ENCODE results near the gene ECE1. TPM values are rescaled to one million over a fixed set of nuclear protein-coding genes. Genes with fewer than 3 reads are reported as not detected.

Gene ECE1
- total RNA-seq, 4 donors from 2014 or later, result 105 to 122 (median 112) TPM

DNA sequence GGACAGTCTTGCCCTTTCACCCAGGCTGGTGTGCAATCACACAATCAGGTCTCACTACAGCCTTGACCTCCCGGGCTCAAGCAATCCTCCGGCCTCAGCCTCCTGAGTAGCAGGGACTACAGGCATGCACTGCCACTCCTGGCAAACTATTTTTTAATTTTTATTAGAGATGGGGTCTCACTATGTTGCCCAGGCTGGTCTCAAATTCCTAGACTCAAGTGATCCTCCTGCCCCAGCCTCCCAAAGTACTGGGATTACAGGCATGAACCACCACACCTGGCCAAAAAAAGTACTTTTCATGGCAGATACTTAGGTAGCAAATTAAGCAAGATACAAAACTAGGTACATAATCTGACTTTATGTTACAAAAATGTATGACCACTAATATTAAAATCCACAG is 121.8 kb downstream of the ECE1 start:
- Histone ChIP-seq H3K27me3 (no peaks in the 10 kb centered on the region), H3K4me1 (peaks cover 0 to 6% (median 0%) of the 10 kb centered on the region in 4 donors), H3K36me3 (peaks cover 0 to 27% (median 0%) of the 10 kb centered on the region in 3 donors), H3K27ac (no peak overlapping the region), H3K9me3 (no peaks in the 10 kb centered on the region), H3K4me3 (no peak overlapping the region)
- no peak for DNase-seq
- no peak for TF ChIP-seq POLR2A (IDR thresholded peaks at IDR 0.05)
- TF ChIP-seq, protein P1, sequence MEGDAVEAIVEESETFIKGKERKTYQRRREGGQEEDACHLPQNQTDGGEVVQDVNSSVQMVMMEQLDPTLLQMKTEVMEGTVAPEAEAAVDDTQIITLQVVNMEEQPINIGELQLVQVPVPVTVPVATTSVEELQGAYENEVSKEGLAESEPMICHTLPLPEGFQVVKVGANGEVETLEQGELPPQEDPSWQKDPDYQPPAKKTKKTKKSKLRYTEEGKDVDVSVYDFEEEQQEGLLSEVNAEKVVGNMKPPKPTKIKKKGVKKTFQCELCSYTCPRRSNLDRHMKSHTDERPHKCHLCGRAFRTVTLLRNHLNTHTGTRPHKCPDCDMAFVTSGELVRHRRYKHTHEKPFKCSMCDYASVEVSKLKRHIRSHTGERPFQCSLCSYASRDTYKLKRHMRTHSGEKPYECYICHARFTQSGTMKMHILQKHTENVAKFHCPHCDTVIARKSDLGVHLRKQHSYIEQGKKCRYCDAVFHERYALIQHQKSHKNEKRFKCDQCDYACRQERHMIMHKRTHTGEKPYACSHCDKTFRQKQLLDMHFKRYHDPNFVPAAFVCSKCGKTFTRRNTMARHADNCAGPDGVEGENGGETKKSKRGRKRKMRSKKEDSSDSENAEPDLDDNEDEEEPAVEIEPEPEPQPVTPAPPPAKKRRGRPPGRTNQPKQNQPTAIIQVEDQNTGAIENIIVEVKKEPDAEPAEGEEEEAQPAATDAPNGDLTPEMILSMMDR (IDR thresholded peaks at IDR 0.05), result no peak

Other genes starting within 250 kb of the ECE1 start
- 100 to 1,000 TPM in 1 of 4 donors, 10 to 100 TPM in 3; 56.6 to 131 (median 70.8) TPM for gene EIF4G3, start 113.6 kb downstream of the ECE1 start, total RNA-seq
- gene NBPF3, start 149.7 kb upstream of the ECE1 start, total RNA-seq, result 10 to 100 TPM in 2 of 4 donors, 1 to 10 TPM in 2; 4.4 to 24.8 (median 10.2) TPM
- gene ALPL, start 219.0 kb upstream of the ECE1 start, total RNA-seq, result 10 to 100 TPM in 1 of 4 donors, 1 to 10 TPM in 2, under 1 TPM in 1; 0.70 to 10.7 (median 2.2) TPM